ENCODE measurements around the gene NEK8. TPM values are rescaled to one million over a fixed set of nuclear protein-coding genes. Genes with fewer than 3 reads are reported as not detected.
A peak's percentile ranks its signal among the peaks of the same experiment; 100 is the strongest.

NEK8 gene
- total and polyA plus RNA-seq, 9 of the 15 experiments (the other 6 are each of a cell fraction or from before 2014, with no cell fraction given): 0.98 to 16.6 (median 4.6) TPM

GRCh38 chr17:28741358-28742349 is 13.1 kb downstream of the NEK8 start (continued):
- TF ChIP-seq RREB1 (CRISPR knock-in tag; IDR thresholded peaks at IDR 0.05): peak; percentile 93
- no peak for TF ChIP-seq CBX2 (IDR thresholded peaks at IDR 0.05; ENCODE audit: insufficient read depth, low read length, poor library complexity, severe bottlenecking)
- TF ChIP-seq ZNF644 (tag; IDR thresholded peaks at IDR 0.05; ENCODE audit: low read depth): 0 out of 2 replicates have a peak, but pooled peaks have one; percentile 54
- TF ChIP-seq SPI1 (IDR thresholded peaks at IDR 0.05; ENCODE audit: borderline replicate concordance, low read depth, low read length): peak; percentile 94
- TF ChIP-seq ZBTB1 (CRISPR knock-in tag; IDR thresholded peaks at IDR 0.05; ENCODE audit: borderline replicate concordance, low read depth): no peak
- no peak for TF ChIP-seq MEF2A (IDR thresholded peaks at IDR 0.05; ENCODE audit: control insufficient read depth, low read depth, low read length)
- TF ChIP-seq ZSCAN32 (CRISPR knock-in tag; IDR thresholded peaks at IDR 0.05): no peak
- no peak for TF ChIP-seq ETV5 (CRISPR knock-in tag; IDR thresholded peaks at IDR 0.05; ENCODE audit: low read depth)
- TF ChIP-seq CREM (IDR thresholded peaks at IDR 0.05; ENCODE audit: low read depth): peak; percentile 56
- TF ChIP-seq ZNF165 (CRISPR knock-in tag; IDR thresholded peaks at IDR 0.05; ENCODE audit: borderline replicate concordance): no peak
- TF ChIP-seq ATF3 (IDR thresholded peaks at IDR 0.05): no peak
- no peak for TF ChIP-seq ATF3 (CRISPR knock-in tag; conservative IDR thresholded peaks at IDR 0.05)
- peak; percentile 34; the same call in 1 of the 2 replicates for TF ChIP-seq ZNF274 (IDR thresholded peaks at IDR 0.05; ENCODE audit: borderline replicate concordance, low read depth, low read length)
- peak; percentile 62; the same call in 1 of the 2 replicates for TF ChIP-seq NCOR1 (IDR thresholded peaks at IDR 0.05)
- no peak for TF ChIP-seq ZNF41 (CRISPR knock-in tag; conservative IDR thresholded peaks at IDR 0.05)
- TF ChIP-seq PHB (CRISPR knock-in tag; IDR thresholded peaks at IDR 0.05): no peak
- no peak for TF ChIP-seq CHCHD3 (CRISPR knock-in tag; IDR thresholded peaks at IDR 0.05)
- no peak for TF ChIP-seq TAF15 (IDR thresholded peaks at IDR 0.05; ENCODE audit: low read depth, low read length)
- TF ChIP-seq ATF6 (CRISPR knock-in tag; IDR thresholded peaks at IDR 0.05): no peak

Measured in K562 (cell line).